HepG2 (cell line): ENCODE measurements around the gene SPOPL.

ENCODE experiments used
- CAMTA2 ChIP-seq: sonication (generic); formaldehyde crosslinking; IDR thresholded peaks from 2 replicates; pipeline ENCODE4 v1.4.0; 2020; ENCODE audit warnings: mild to moderate bottlenecking, missing genetic modification reagents, borderline replicate concordance
- CTCF ChIP-seq: sonication (generic); formaldehyde crosslinking; IDR thresholded peaks from 2 replicates; pipeline ENCODE4 v1.5.0; 2020; ENCODE audit warnings: mild to moderate bottlenecking, missing genetic modification reagents, moderate library complexity
- DPF2 ChIP-seq: sonication (generic); formaldehyde crosslinking; IDR thresholded peaks from 2 replicates; pipeline ENCODE4 v1.4.0; 2020; ENCODE audit warnings: mild to moderate bottlenecking, low read depth, missing genetic modification reagents, borderline replicate concordance
- ETV5 ChIP-seq: IDR thresholded peaks from 2 replicates; pipeline ENCODE4 v1.6.1; 2018; ENCODE audit warnings: missing biosample characterization, missing genetic modification reagents, inconsistent platforms, borderline replicate concordance
- KDM1A ChIP-seq: IDR thresholded peaks from 2 replicates; pipeline ENCODE4 v1.6.1; 2016; ENCODE audit warnings: missing compliant biosample characterization
- MAFG ChIP-seq: sonication (generic); formaldehyde crosslinking; IDR thresholded peaks from 2 replicates; pipeline ENCODE4 v1.5.1; 2020; ENCODE audit warnings: mild to moderate bottlenecking, missing genetic modification reagents
- MEIS2 ChIP-seq: sonication (generic); formaldehyde crosslinking; IDR thresholded peaks from 2 replicates; pipeline ENCODE4 v1.9.0; 2021; ENCODE audit warnings: mild to moderate bottlenecking, missing genetic modification reagents
- MZF1 ChIP-seq: sonication (generic); formaldehyde crosslinking; IDR thresholded peaks from 2 replicates; pipeline ENCODE4 v1.8.1; 2023; ENCODE audit warnings: mild to moderate bottlenecking, missing genetic modification reagents, borderline replicate concordance
- ZNF557 ChIP-seq: sonication (generic); formaldehyde crosslinking; IDR thresholded peaks from 2 replicates; pipeline ENCODE4 v1.4.0; 2020; ENCODE audit warnings: missing genetic modification reagents
- ZNF572 ChIP-seq: sonication (generic); formaldehyde crosslinking; IDR thresholded peaks from 2 replicates; pipeline ENCODE4 v1.5.1; 2020; ENCODE audit warnings: mild to moderate bottlenecking, missing genetic modification reagents

DNA sequence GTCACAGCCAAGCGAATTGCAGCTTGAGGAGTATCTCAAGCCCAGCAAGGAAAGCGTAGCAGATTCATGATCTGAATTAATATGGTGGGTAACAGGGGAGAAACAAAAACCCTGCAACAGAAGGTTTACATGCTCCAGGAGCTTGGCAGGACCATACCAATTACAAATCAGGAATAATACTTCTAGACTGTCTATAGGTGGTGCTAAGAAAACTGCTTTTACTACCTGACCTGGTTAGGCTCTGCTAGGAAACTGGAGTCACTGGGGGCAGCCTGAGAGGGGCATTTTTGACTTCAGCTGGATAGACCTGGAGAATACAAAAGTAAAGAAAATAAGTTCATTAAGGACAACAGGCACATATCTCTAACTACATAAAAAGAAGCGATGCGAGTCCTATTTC is 24.6 kb upstream of the SPOPL start:
- TF ChIP-seq MEIS2 (CRISPR knock-in tag) (no peak), CTCF (CRISPR knock-in tag) (peak; percentile 65), ZNF572 (no peak), DPF2 (CRISPR knock-in tag) (no peak), ETV5 (CRISPR knock-in tag) (no peak), KDM1A (CRISPR knock-in tag) (no peak), MZF1 (CRISPR knock-in tag) (no peak), MAFG (CRISPR knock-in tag) (no peak), CAMTA2 (CRISPR knock-in tag) (no peak), ZNF557 (CRISPR knock-in tag) (no peak)
